Stimulated activated CD4-positive, alpha-beta T cell treated with anti-CD3 and anti-CD28 coated beads, TNF-alpha, amount 100 ng/mL, for 24 hours (primary cell): ENCODE measurements around the gene UGT1A1.

Experiments used
- DNase-seq, 3 experiments: peaks; one replicate each; pipeline ENCODE4 v3.0.0-alpha.2; 2020; ENCODE audit warnings: low read depth in 3 of 3

UGT1A1 gene

DNA sequence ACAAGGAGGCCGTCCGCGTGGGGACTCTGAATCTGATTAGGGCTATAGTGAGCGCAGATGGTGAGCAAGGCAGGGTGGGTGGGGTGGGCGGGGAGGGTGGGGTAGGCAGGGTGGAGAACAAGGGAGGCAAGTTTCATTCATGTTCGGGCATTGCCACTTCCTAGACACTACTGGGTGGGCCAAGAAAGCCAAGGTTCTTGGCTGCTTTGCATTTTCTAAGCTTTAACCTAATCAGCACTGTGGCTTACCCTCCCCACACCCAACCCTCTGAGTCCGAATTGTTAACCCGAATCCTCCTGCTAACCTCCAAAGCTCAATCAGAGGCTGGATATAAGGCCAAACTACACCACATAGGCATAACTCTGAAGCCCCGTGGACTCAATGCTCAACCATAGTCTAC lies 36.2 kb downstream of the UGT1A1 start:
- no peak for DNase-seq

DNA sequence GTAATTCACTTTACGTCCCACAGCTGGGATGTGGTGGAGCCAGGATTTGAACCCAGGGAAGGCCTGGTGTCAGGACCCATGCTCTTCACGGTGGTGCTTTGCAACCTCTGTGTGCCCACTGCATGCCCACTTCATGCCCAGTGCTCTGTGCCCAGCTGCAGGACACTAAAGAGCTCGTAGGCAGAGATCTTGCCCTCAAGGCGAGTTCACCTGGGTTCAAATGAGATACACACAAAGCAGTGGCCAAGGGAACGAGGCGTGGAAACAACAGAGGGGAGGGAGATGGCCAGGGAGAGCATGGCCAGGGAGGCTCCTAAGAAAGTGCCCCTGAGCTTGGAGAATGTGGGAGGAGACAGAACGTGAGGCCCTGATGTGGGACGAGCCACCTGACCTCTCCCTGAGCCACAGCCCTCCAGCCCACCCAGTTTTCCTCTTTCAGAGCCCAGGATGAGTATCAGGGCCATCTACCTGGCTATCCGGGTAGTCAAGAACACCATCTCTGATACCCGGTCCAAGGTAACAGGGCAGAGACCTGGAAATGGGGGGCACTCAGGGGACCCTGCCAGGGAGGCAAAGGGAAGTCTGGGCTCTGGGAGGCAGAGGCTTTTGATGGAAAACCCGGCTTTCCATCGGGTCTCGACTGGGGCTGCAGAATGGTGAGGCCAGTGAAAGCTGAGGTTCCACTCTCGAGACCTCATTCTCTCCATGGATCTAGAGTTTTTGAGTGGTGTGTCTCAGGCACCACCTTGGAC lies 38.4 kb downstream of the UGT1A1 start:
- no peak for DNase-seq

DNA sequence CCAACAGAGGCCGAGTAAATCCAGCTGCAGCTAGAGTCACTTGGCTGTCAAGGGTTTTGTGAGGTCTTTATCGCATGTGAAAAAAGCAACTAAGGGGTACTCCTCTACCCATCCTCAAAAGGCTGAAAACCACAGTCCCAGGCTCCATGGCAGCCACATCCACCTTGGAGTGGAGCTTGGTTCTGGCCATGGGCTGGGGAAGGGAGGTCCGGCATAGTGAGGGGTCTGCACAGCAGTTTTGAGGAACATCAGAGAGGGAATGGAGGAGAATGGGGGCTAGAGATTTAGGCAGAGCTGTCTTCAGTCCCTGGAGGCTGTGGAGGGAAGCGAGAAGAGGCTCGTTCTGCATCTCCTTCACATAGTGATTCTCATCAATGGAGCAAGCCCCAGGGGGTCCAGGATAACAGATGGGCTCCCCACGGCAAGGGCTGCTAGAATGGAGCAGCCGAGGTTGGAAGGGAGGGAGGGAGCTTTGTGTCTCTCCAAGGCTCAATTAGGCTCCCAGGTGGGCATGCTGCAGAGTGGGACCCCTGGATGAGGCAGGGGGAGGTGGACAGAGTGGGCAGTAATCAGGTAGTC lies 39.1 kb downstream of the UGT1A1 start:
- no peak for DNase-seq

DNA sequence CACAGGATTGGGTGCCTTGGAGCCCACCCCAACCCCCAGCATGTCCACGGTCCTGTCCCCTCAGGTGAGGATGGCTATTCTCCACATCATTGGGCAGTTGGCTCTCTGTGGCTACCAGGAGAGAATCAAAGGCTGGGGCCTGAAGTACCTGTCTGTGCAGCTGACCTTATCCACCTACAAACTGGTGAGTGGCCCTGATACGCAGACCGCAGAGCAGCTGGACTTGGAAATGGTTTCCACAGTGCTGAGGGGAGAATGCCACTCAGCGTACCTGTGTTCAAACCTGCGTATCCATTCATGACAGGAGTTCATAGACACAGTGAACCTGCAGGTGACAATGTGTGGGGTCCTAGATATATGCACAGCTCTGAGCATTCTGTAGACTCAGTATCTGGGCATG lies 39.6 kb downstream of the UGT1A1 start:
- DNase-seq = no peak

DNA sequence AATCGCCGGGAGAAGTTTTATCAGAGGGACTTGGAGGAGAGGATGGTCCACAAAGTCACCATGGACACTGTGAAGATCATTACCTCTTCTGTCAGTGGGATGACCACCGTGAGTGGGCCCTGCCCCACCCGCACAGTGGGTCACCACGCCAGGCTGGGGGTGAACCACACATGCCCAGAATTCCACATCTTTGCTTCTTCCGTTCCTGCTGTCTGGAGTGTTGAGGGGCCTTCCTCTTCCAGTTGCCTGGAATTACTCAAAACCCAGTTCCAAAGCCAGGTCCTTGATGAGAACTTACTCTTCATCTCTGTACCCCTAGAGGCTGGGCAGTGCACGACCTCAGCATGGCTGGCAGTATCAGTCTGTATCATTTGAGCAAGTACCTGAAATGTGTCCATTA lies 40.1 kb downstream of the UGT1A1 start:
- DNase-seq = no peak

DNA sequence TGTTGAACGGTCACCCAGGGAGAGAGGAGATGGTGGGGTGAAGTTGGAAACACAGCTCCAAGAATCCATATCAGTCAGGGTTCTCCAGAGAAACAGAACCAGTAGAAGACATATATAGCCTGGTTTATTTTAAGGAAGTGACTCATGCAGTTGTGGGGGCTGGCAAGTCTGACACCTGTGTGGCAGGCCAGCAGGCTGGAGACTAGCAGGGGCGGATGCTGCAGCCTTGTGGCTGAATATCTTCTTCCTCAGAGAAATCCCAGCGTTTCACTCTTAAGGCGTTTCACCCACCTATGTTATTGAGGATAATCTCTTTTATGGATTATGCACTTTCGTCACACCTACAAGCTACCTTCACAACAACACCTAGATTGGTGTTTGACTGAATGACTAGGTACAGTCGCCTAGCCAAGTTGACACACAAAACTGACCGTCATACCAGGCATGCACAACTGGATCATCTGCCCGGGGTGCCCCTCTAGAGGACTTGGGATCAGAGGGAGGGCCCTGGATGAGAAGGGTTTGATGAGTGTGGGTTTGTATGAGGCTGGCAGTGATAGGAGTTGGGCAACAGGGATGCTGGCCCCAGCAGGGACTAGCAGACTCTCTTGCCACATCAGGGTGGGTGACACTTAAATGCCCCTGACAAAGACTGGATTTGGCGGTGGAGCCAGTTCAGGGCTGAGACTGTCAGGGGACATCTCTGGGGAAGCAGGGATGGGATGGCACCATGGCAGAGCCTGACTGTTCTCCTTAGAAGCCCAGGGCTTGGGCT lies 41.5 kb downstream of the UGT1A1 start:
- no peak for DNase-seq

DNA sequence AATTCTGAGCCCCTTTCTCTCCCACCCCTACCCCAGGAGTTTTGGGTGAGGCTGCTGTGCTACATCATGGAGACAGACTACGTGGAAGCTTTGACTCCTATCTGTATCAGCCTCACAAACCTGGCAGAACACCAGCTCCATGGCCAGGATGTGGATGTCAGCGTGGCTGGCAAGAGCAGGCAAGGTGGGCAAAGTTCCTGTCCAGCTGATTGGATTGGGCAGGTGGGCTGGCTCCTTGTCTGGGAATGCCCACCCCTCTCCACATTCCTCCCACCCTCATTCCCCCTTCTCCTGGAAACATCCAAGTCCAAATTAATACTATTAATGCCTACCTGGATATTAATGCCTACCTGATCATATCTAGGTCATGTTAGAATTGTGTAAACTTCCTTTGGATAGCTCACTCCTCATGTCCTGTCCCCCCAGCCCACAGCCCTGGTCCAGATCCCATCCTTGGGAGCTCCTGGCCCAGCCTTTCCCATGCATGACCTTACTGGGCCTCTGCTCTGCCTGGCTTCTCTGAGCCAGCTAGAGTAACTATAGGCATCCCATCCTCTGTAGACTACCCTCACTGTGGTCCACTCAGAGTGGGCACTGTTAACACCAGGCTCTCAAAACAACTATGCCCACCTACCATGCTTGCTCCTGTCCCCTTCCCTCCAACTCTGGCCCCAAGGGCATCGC lies 42.2 kb downstream of the UGT1A1 start:
- DNase-seq = no peak

DNA sequence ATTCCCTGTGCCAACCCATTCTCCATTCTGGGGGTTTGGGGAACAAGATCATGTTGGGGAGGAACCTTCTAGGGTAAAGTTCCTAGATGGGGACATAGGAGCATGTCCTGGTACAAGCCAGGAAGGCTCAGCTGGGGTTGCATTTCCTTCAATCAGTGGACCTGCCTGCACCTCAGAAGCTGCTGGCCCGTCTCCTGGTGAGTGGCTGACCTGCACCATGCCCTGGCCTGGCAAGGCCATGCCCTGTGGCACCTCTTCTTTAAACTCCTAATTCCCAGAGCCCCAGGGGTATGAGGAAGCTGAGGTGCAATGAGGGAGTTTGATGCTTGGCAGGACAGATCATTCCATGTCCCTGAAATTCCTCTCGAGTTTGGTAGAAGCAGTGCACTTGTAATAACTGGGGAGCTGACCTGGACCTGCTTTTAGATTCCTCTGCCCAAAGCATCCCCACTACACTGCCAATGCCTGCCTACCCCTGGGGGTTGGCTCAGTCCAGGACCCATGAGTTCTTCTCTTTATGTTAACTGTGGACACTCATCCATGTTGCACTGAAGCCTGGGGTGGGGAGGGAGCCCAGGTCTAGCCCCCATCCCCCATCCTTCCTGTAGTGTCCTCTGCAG lies 43.3 kb downstream of the UGT1A1 start:
- no peak for DNase-seq

DNA sequence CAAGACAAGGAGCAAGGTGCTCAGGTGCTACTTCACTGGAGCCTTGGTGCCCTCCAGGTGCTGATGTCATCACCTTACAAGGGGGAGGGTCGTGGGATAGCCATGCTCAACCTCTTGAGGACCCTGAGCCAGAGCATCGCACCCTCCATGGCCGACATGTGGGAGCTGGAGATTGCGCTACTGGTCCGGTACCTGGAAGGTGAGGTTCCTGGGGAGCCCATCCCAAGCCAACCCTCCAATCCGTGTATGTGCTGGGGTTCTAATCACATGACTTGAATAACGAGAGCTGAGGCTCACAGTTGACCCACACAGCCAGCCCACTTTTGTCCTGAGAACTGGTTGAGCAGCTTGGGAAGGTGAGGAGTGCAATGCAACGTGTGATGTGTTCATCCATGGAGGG lies 43.9 kb downstream of the UGT1A1 start:
- no peak for DNase-seq

DNA sequence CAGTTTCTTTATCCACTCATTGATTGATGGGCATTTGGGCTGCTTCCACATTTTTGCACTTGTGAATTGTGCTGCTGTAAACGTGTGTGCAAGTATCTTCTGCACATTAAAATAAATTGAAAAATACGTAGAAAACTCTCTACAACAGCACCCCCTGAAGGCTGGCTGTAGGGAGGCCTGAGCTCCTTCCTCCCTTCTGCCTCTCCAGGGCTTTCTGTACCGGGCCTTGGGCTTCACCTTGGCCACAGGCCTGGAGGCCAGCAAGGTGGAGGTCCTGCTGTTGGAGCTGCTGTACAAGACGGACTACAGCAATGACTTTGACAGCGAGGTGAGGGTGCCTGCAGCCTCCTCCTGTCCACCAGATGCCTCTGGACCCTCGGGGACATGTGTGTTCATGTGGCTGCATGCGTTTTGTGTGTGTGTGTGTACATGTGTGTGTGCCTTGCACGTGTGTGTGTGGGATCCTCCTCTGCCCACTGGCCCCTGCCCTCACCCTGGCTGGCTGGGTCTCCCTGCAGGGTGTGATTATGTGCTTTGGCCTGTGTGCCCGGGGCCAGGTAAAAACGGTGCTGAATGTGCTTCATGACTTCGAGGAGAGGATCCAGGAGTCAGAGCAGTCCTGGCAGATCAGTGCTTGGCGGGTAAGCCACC lies 47.3 kb downstream of the UGT1A1 start:
- no peak for DNase-seq

DNA sequence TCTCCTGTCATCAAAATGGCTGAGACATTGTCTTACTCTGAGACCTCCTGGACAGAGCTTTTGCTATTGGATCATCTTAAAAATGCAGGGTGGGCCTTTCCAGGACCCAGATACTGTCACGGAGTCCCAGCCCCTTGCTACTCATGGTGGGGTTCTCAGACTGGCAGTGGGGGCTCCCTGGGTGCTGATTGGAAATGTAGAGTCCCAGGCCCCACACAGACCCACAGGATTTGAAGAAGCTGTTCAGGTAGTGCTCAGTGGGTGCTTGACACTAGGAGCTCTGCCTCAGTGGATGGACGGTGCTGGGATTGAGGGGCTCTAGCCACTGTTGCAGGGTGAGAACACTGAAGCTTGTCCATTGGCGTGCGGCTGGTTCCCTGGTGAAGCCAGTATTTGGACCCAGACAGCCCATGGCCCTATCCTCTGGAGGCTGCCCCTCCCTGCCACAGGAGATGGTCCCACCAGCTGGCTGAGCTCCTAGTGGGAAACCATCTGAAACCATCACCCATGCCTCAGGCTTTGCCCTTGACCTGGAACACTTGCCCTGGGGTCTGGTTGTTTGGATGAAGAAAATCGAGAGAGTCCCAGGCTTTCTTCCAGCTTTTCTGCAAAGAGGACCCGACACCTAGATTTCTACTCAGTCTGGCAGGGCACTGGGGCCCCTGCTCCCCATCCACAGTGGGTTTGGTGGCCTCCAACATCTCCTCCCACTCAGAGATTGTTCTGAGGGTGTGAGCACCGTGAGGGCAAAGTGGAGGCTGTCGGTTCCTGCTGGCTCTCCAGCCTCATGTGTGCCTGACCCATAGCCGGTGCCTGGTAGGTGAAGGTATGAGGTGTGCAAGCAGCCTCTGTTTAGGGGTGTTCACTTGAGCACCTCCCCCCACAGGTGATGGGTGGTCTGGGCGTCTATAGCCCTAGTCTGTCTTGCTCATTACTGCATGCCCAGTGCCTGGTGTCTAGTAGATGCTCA lies 48.2 kb downstream of the UGT1A1 start:
- no peak for DNase-seq

DNA sequence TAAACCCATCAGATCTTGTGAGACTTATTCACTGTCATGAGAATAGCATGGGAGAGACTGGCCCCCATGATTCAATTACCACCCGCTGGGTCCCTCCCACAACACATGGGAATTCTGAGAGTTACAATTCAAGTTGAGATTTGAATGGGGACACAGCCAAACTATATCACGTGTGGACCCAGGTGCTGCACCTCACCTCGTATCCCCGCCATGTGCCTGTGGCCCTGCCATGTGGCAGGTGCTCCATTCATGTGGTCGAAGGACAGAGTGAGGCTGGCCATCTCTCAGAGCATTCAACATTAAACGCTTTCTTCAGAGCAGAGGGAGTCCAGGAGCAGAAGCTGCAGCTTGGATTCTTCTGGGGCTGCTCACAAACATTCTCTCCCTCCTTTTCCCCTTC lies 50.3 kb downstream of the UGT1A1 start:
- no peak for DNase-seq

DNA sequence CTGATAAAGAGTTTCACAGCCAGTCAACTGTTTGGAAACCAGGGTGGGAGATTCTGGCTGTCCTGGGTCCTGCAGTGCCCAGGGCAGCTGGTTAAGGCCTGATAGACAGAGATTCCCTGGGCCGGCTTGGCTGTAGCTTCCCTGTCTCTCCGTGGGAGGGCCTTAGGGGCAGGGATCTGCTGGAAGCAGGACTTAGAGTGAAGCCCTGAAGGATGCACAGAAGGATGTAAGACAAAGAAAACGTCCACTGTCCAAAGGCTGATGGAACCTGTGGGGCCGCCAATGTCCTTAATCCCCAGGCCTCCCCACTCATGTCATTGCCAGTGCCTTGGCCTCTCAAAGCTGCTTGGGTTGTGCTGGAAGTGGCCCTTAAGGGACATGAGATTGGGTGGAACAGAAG lies 51.0 kb downstream of the UGT1A1 start:
- no peak for DNase-seq

DNA sequence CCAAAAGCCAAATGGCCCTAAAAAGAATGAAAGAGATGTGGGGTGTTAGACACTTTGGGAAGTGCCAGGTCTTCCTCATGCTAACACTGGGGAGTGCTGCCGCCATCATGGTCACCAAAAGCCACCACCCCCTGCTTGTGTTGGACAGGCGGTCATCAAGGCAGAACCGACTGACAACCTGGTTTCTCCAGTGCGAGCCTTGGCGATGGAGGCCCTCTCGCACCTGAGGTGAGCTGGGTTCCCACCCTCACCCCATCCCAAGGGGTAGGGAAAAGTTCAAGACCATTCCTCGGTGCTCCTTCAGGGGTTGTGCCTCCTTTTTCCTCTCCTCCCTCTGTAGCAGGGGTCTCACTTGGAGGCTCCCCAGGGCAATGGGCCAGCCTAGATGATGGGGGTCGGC lies 51.7 kb downstream of the UGT1A1 start:
- no peak for DNase-seq

DNA sequence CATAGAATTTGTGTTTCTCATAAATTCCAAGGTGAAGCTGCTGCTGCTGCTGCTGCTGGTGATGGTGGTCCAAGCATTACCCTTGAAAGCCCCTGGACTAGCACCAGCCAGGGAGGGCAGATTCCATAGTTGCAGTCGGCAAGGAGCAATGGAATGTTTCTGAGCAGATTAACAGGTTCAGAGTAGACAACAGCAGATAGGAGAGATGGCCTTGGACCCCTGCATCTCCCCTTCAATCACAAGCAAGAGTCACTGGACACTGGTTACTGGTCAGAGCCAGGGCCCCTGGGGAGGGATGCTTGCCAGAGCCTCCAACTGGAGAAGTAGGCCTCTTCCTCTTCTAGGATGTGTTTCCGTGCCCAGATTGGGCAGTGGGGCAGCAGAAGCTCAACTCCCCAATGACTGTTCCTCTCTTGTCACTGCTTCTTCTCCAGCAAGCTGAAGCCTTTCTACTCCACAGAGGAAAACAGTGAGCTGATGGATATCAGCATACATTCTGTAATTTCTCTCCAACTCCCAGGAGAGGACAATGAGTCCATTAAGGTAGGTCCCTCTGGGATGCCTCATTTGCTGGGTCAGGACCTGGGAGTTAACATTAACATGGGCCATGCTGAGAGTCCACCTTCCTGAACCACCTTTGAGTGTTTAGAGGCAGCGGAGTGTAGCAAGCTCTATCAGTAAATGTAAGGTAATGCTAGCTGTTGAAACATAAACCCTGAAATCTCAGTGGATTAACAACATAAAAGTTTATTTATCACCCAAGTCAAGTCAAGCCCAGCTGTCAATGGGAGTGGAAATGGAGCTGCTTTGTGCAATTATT lies 53.4 kb downstream of the UGT1A1 start:
- DNase-seq = no peak

DNA sequence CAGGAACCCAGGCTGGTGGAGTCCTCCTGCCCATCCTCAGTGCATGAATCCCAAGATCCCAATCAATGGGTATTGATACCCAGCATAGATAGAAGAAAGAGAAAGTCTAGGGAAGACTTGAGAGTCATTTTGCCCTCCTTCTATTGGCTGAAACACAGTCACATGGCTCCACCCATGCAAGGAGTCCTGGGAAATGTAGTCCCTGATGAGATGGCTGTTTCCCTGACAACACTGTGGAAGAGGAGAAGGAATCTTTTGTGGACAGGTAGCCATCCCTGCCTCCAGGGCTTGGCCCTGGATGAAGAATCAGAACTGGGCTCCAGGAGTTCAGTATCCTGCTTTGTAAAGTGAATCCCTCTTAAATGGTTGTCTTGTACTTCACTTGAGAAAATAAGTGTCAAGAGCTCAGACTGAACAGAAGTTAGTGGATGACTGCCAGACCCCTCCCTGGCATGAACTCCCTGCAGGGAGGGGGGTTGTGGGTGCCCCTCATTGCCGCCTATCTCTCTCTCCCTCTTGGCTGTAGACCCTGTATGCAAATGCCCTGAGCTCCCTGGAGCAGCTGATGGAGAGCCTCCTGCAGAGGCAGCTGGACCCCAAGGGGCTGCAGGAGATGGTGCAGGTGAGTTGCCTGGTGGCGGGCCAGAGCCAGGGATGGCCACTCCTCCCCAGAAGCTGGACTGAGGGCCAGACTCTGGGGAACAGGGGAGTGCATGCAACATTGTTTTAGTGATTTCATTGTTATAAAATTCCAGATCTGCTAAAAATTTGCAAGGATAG lies 54.2 kb downstream of the UGT1A1 start:
- DNase-seq = no peak

DNA sequence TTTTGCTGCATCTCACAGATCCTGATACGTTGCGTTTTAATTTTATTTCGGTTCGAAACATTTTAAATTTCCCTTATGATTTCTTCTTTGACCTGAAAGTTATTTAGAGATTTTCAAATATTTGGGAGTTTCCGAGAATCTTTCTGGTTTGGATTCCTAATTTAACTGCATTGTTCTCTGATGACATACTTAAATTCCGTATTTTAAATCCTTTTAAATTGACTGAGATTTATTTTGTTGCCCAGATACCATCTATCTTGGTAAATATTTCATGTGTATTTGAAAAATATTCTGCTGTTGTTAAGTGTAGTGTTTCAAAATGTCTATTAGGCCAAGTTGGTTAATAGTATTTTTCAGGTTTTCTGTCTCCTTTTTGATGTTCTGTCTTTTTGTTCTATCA lies 55.8 kb downstream of the UGT1A1 start:
- no peak for DNase-seq

DNA sequence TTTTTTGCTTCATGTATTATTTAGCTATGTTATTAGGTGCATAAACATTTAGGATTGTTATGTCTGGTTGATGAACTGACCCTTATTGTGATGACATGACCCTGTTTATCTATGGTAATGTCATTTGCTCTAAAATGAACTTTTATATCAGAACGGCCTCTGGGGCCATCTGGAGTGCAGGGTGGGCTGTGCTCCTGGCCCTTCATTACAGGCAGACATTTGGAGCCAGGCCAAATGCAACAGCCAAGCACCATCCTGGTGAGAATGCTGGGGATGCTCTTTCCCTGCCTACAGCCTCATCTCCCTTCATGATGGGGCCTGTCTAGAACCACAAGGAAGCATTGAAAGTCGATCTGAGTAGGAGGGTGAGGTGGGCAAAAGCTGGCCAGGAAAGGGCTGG lies 56.3 kb downstream of the UGT1A1 start:
- DNase-seq = no peak

DNA sequence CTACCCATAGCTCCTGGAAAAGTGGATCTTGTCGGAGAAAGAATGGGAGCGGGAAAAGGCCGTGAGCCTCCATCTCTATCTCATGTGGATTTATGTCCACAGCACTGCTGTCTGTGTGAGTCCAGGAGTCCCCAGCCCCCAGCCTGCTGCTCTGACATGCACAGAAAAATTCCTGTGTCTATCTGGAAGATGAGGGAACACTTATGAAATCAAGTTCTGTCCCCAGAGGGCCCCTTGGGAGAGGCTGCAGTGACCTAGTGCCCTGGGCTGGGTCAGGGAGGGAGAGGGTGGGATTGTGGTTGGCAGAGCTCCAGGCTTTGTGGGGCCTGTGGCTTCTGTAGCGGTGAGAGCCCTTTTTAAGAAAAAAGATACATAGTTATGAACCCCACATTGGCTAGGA lies 56.7 kb downstream of the UGT1A1 start:
- DNase-seq = no peak
